ENCODE data around the gene TGDS.

DNA sequence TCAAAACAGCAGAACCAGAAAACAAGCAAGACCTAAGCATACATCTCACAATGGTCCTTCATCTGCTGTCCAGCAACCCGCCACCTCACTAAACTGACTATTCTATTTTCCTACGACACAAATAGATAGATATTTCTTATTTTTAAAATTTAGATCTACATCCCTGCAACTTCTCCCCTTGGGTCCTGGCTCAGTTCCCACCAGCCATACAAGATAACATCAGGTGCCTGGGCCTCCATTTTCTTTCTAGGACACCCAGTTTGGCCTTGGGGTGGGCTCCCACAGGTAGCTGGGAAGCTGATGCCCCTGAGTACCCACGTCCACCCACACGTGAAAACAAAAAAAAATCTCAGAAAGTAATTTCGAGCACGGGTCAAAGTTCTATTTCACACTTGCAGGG lies 47.6 kb downstream of the TGDS start:
- no peak for TF ChIP-seq CTCF (conservative IDR thresholded peaks at IDR 0.05)
- no peak for TF ChIP-seq ZFX (IDR thresholded peaks at IDR 0.05)

Measured in C4-2B (cell line).